GM10248 (cell line): Measurements from ENCODE around the gene PPP2R3C.

Experiments
- CTCF ChIA-PET: fragments of 300-600 bp; sonication (Branson Sonifier 250); formaldehyde crosslinking; extraction: SDS; loops from one replicate; lab custom pipeline; 2021; ENCODE audit warnings: antibody characterized with exemption; lab: Yijun Ruan, JAX
- POLR2A ChIA-PET: fragments of 350-650 bp; sonication (Branson Sonifier 250); formaldehyde crosslinking; extraction: SDS; loops from one replicate; lab custom pipeline; 2020; ENCODE audit warnings: antibody characterized with exemption; lab: Yijun Ruan, JAX
- DNase-seq: peaks from one replicate; pipeline ENCODE4 v3.0.0; 2012; ENCODE audit errors: extremely low spot score
- CTCF ChIP-seq: IDR thresholded peaks from 2 replicates; pipeline ENCODE4 v1.5.1; 2012; ENCODE audit warnings: mild to moderate bottlenecking, low read depth; ENCODE audit errors: extremely low read depth, missing control alignments, control extremely low read depth

PPP2R3C gene

GRCh38 chr14:35134329-35135123 is 12.7 kb upstream of the PPP2R3C start:
- DNase-seq, result no peak
- ChIA-PET CTCF (interaction anchor here (0.6 to 2.3 kb wide), 8 partner anchors 9 to 552 kb away, joined by 3 to 10 read pairs (median 3); no protein-coding TSS in a partner anchor), POLR2A (interaction anchor here (0.5 to 1.2 kb wide), 3 partner anchors 11 to 269 kb away, joined by 3 read pairs; no protein-coding TSS in a partner anchor)
- TF ChIP-seq CTCF, result no peak

DNA sequence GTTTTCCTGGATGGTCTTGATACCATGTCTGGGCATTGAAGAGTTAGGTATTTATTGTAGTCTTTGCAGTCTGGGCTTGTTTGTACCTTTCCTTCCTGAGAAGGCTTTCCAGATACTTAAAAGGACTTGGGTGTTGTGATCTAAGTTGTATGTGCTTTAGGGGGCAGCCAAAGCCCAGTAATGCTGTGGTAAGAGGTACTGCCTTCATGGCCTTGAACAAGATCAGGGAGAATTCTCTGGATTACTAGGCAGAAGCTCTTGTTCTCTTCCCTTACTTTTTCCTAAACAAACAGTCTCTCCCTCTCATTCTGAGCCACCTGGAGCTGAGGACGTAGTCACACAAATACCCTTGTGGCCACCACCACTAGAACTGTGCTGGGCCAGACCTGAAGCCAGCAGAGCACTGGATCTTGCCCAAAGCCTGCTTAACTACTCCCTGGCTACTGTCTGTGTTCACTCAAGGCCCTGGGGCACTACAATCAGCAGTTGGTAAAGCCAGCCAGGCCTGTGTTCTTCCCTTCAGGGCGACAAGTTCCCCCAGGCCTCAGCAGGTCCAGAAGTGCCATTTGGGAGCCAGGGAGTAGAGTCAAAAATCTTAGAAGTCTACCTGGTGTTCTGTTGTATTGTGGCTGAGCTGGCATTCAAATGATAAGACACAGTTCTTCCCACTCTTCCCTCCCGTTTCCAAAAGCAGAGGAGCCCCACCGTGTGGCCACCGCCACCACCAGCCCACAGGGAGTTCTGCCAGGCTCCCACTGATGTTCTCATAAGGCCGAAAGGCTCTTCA is 11.9 kb upstream of the PPP2R3C start:
- TF ChIP-seq CTCF, result no peak
- CTCF ChIA-PET, result interaction anchor here (0.9 to 4.6 kb wide), 5 partner anchors 8 to 553 kb away, joined by 3 to 25 read pairs (median 5); no protein-coding TSS in a partner anchor
- no peak for DNase-seq
- POLR2A ChIA-PET, result interaction anchor here (0.8 to 1.2 kb wide), 2 partner anchors 13 to 270 kb away, joined by 3 read pairs; no protein-coding TSS in a partner anchor

DNA sequence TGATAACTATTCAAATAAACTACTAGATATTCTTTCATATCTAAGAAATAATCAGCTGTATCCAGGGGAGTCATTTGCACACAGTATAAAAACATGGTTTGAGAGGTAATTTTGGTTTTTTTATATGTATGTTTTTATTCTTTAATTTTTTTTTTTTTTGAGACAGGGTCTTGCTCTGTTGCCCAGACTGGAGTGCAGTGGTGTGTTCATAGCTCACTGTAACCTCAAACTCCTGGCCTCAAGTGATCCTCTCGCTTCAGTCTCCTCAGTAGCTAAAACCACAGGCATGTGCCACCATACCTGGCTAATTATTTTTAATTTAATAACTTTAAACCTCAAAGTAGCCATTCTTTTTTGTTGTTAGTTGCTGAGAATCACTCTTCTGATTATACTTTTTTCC is 2.3 kb upstream of the PPP2R3C start:
- TF ChIP-seq CTCF, result no peak
- no peak for DNase-seq
- ChIA-PET CTCF (interaction anchor here (1.1 to 2.3 kb wide), 8 partner anchors 10 to 292 kb away, joined by 3 to 12 read pairs (median 4); no protein-coding TSS in a partner anchor), POLR2A (interaction anchor here (0.7 kb wide), 1 partner anchor 10 kb away, joined by 3 read pairs; no protein-coding TSS in a partner anchor)

DNA sequence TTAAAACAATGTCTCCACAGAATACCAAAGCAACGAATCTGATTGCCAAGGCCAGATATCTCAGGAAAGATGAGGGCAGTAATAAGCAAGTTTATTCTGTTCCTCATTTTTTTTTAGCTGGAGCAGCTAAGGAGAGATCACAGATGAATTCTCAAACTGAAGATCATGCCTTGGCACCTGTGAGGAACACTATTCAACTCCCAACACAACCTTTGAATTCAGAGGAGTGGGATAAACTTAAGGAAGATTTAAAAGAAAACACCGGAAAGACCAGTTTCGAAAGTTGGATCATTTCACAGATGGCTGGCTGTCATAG is 1.6 kb upstream of the PPP2R3C start:
- DNase-seq, result no peak
- CTCF ChIA-PET, result interaction anchor here (1.1 to 2.3 kb wide), 9 partner anchors 10 to 293 kb away, joined by 3 to 12 read pairs (median 4); no protein-coding TSS in a partner anchor
- no peak for TF ChIP-seq CTCF
- POLR2A ChIA-PET, result interaction anchor here (0.7 kb wide), 1 partner anchor 11 kb away, joined by 3 read pairs; no protein-coding TSS in a partner anchor

DNA sequence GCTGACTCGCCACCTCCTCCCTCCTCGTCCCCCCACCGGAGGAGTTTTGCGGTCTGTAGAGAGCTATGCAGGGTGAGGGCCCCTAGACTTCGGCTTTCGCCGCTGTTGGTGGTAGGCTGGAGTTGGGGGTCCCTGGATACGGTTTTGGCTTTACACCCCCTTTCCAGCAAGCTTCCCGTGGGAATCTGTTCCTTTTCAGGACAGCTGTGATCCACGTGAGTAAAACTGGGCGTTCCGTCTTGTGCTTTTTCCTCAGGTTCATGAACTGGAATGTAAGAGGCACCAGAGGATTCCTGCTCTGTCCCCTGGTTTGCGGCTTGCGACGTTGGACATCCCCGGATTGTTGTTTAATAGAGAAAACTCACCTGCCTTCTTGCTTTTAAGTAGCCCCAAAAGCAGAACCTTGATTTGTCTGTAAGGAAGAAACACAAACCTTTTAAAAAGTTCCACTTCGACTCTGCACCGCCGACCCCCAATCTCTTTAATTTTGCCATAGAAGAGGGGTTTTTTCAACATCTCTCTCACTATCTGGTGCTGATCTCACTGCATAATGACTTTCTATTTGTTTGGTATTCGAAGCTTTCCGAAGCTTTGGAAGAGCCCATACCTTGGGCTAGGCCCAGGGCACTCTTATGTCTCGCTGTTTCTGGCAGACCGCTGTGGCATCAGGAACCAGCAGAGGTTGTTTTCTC is 1.1 kb upstream of the PPP2R3C start:
- TF ChIP-seq CTCF, result no peak
- DNase-seq, result no peak
- POLR2A ChIA-PET, result interaction anchor here (1.8 kb wide), 1 partner anchor 281 kb away, joined by 14 read pairs; the partner anchor contains the start of gene NFKBIA
- CTCF ChIA-PET, result interaction anchor here (1.0 to 2.3 kb wide), 10 partner anchors 11 to 294 kb away, joined by 3 to 12 read pairs (median 4); no protein-coding TSS in a partner anchor
